B cell (primary cell): ENCODE measurements around the gene PSMC5. TPM values are rescaled to one million over a fixed set of nuclear protein-coding genes. Genes with fewer than 3 reads are reported as not detected.

Source experiments
- ATAC-seq: fragments of 200-7000 bp; cut with Tn5 transposase; one replicate; pipeline ENCODE4 v1.10.0; 2021; ENCODE audit warnings: low read depth, mild to moderate bottlenecking, moderate number of reproducible peaks, moderate library complexity
- CTCF ChIA-PET: fragments of 350-600 bp; sonication (Branson Sonifier 250); formaldehyde crosslinking; loops from one replicate; lab custom pipeline; 2021; ENCODE audit warnings: antibody characterized with exemption, inconsistent platforms; lab: Charles Lee
- POLR2A ChIA-PET: fragments of 350-600 bp; sonication (Branson Sonifier 250); formaldehyde crosslinking; loops from one replicate; lab custom pipeline; 2021; ENCODE audit warnings: antibody characterized with exemption; lab: Charles Lee
- DNase-seq: peaks from one replicate; pipeline ENCODE4 v3.0.0; 2013
- H2AFZ ChIP-seq: 2 replicates; pipeline ENCODE4 v1.6.1; 2012; ENCODE audit warnings: mild to moderate bottlenecking, low read depth, low read length; ENCODE audit not compliant: insufficient read depth, poor library complexity, severe bottlenecking
- H3K27ac ChIP-seq, 2 donors: 1 replicate in 1 of 2; 2 replicates in 1 of 2; pipeline ENCODE4 v1.5.1; 2012 to 2013; ENCODE audit warnings: low read length in 2 of 2, mild to moderate bottlenecking in 2 of 2, moderate library complexity in 1 of 2
- H3K27me3 ChIP-seq, 4 experiments: fragments of 200-600 bp in 1 of 4; sonication (generic) in 1 of 4; replicated peaks in 1 of 4; 1 replicate in 2 of 4; 2 replicates in 2 of 4; pipeline versions ENCODE4 v1.6.1 to v1.7.0; 2013 to 2016; ENCODE audit warnings: low read length in 3 of 4, mild to moderate bottlenecking in 2 of 4, mixed read lengths in 1 of 4, moderate library complexity in 1 of 4; ENCODE audit not compliant: insufficient read depth in 4 of 4, control insufficient read depth in 3 of 4; ENCODE audit errors: control extremely low read depth in 1 of 4
- H3K36me3 ChIP-seq, 2 experiments: replicated peaks in 1 of 2; 1 replicate in 1 of 2; 2 replicates in 1 of 2; pipeline versions ENCODE4 v1.6.1 to v1.7.1; 2013; ENCODE audit warnings: low read length in 1 of 2; ENCODE audit not compliant: insufficient read depth in 2 of 2, control insufficient read depth in 1 of 2; ENCODE audit errors: control extremely low read depth in 1 of 2, extremely low read depth in 1 of 2
- H3K4me1 ChIP-seq, 2 donors: fragments of 200-600 bp in 1 of 2; sonication (generic) in 1 of 2; 1 replicate in 1 of 2; 2 replicates in 1 of 2; pipeline versions ENCODE4 v1.5.1 to v1.6.1; 2013 to 2017; ENCODE audit warnings: low read length in 2 of 2; ENCODE audit not compliant: control insufficient read depth in 2 of 2, insufficient read depth in 2 of 2
- H3K4me2 ChIP-seq: replicated peaks from 2 replicates; pipeline ENCODE3; 2012; ENCODE audit warnings: mild to moderate bottlenecking, low read depth, low read length; ENCODE audit not compliant: poor library complexity, severe bottlenecking
- H3K4me3 ChIP-seq, 5 experiments: fragments of 200-600 bp in 1 of 5; sonication (generic) in 1 of 5; 1 replicate in 3 of 5; 2 replicates in 2 of 5; pipeline versions ENCODE4 v1.5.1 to v1.7.0; 2011 to 2016; ENCODE audit warnings: low read length in 4 of 5, mild to moderate bottlenecking in 4 of 5, low read depth in 2 of 5, control low read depth in 1 of 5, moderate library complexity in 1 of 5; ENCODE audit not compliant: insufficient read depth in 1 of 5; ENCODE audit errors: control extremely low read depth in 1 of 5, extremely low read depth in 1 of 5
- H3K79me2 ChIP-seq: fragments of 200-600 bp; sonication (generic); one replicate; pipeline ENCODE4 v1.6.0; 2016; ENCODE audit warnings: low read length; ENCODE audit not compliant: control insufficient read depth, insufficient read depth
- H3K9ac ChIP-seq: fragments of 200-600 bp; sonication (generic); 2 replicates; pipeline ENCODE4 v1.6.1; 2017; ENCODE audit warnings: mild to moderate bottlenecking, low read length, moderate library complexity
- H3K9me3 ChIP-seq, 3 donors: one replicate each; pipeline versions ENCODE4 v1.6.1 to v1.7.1; 2013; ENCODE audit warnings: low read length in 2 of 3; ENCODE audit not compliant: control insufficient read depth in 2 of 3, insufficient read depth in 1 of 3; ENCODE audit errors: control extremely low read depth in 1 of 3
- H4K20me1 ChIP-seq: 2 replicates; pipeline ENCODE4 v1.6.0; 2012; ENCODE audit warnings: mild to moderate bottlenecking, low read length; ENCODE audit not compliant: insufficient read depth, control insufficient read depth, poor library complexity, severe bottlenecking
- H3K27ac Mint-ChIP-seq: one replicate; pipeline ENCODE4 v1.8.0; 2021; ENCODE audit warnings: mixed read lengths
- H3K27me3 Mint-ChIP-seq: one replicate; pipeline ENCODE4 v1.8.0; 2021; ENCODE audit warnings: mixed read lengths
- H3K4me1 Mint-ChIP-seq: one replicate; pipeline ENCODE4 v1.8.0; 2021; ENCODE audit warnings: mixed read lengths
- H3K4me3 Mint-ChIP-seq: one replicate; pipeline ENCODE4 v1.8.0; 2021; ENCODE audit warnings: mixed read lengths
- H3K9me3 Mint-ChIP-seq: one replicate; pipeline ENCODE4 v1.8.0; 2022; ENCODE audit warnings: mixed read lengths; ENCODE audit not compliant: insufficient read depth
- EZH2 ChIP-seq: IDR thresholded peaks from 2 replicates; pipeline ENCODE4 v1.6.1; 2012; ENCODE audit warnings: borderline replicate concordance, low read depth, mild to moderate bottlenecking, moderate library complexity, low read length; ENCODE audit not compliant: insufficient read depth, poor library complexity, severe bottlenecking
- WGBS: methylation state at CpG from one replicate; pipeline ENCODE4 v1.1.5; 2013; ENCODE audit warnings: missing lambda C conversion rate; ENCODE audit not compliant: insufficient coverage; 5-methylcytosine and 5-hydroxymethylcytosine counted together
- intact Hi-C: fragments of 100-400 bp; cut with micrococcal nuclease; formaldehyde crosslinking; loops from one replicate; pipeline ENCODE4 v1.10.0; 2022
- polyA plus RNA-seq: library from polyadenylated mRNA; depleted of rRNA; stranded (reverse); fragments of >200 nt; gene quantifications from 2 replicates; pipeline ENCODE4 v1.2.3, GENCODE V29; 2012
- total RNA-seq, 2 donors: library from RNA; stranded (reverse); fragments of 120-200 nt in 1 of 2; gene quantifications; 1 replicate in 1 of 2; 2 replicates in 1 of 2; pipeline versions ENCODE4 v1.2.3 to v1.2.4, GENCODE V29; 2013 to 2022
- TF ChIP-seq, protein P1 (sequence below): fragments of 200-600 bp; IDR thresholded peaks from one replicate; pipeline ENCODE4 v1.8.0; 2022; ENCODE audit warnings: antibody characterized with exemption, mild to moderate bottlenecking

Gene PSMC5
- total and polyA plus RNA-seq, 2 donors (not counting 1 experiment from before 2014, with no cell fraction given): 87.1 to 104 TPM

DNA sequence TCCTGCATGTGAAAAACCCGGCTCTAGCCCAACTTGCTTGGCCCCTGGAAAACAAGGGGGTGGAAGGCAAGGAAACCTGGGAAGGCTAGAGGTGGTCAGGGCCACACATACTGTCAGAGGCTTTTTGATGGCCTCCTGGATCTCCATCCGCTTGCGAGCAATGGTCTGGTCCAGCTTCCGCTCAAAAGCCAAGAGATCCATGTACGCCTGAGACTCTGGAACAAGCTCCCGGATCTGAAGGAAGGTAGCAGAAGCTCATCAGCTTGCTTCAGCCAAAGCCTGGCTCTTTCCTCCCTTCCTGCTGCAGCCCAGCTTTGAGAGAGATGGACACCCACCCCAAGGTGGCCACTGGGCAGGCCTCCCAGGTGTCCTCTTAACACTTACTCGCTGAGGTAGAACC, 9.6 kb downstream of the PSMC5 start:
- intact Hi-C loops: loop anchor here (5.0 kb wide), 1 partner anchor 410 kb away; no protein-coding TSS in a partner anchor
- CTCF ChIA-PET: no interaction called here

DNA sequence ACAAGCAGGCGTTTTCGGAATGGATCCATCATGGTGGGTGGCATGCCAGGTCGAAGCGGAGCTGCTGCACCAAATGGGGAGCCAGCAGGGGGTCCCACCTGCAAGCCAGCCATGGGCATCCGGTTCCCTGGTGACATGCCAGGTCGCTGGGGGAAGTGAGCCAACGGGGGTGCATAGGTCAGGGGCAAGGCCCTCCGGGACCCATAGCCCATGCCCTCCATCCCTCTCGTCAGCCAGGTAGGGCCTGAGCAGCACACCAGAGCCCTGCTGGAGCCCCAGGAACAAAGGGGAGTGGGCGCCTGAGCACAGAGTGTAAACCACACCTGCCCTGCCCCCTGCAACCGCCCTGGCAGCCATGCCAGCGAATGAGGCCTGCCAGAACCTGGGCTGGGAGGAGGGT, 10.2 kb downstream of the PSMC5 start:
- no peaks in the 10 kb centered on the region for H3K9me3 ChIP-seq
- H3K27ac ChIP-seq: no peak overlapping the region
- TF ChIP-seq, protein P1, sequence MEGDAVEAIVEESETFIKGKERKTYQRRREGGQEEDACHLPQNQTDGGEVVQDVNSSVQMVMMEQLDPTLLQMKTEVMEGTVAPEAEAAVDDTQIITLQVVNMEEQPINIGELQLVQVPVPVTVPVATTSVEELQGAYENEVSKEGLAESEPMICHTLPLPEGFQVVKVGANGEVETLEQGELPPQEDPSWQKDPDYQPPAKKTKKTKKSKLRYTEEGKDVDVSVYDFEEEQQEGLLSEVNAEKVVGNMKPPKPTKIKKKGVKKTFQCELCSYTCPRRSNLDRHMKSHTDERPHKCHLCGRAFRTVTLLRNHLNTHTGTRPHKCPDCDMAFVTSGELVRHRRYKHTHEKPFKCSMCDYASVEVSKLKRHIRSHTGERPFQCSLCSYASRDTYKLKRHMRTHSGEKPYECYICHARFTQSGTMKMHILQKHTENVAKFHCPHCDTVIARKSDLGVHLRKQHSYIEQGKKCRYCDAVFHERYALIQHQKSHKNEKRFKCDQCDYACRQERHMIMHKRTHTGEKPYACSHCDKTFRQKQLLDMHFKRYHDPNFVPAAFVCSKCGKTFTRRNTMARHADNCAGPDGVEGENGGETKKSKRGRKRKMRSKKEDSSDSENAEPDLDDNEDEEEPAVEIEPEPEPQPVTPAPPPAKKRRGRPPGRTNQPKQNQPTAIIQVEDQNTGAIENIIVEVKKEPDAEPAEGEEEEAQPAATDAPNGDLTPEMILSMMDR: no peak
- TF ChIP-seq EZH2: no peak
- H3K4me2 ChIP-seq: no peak overlapping the region
- H3K4me1 Mint-ChIP-seq: peaks cover 47% of the 10 kb centered on the region
- intact Hi-C loops: loop anchor here (5.0 kb wide), 1 partner anchor 410 kb away; no protein-coding TSS in a partner anchor
- DNase-seq (no peak), ATAC-seq (no peak)
- H3K79me2 ChIP-seq: peaks cover 67% of the 10 kb centered on the region
- no peak overlapping the region for H3K9ac ChIP-seq
- no peak overlapping the region for H3K4me3 ChIP-seq
- H2AFZ ChIP-seq: no peak overlapping the region
- POLR2A ChIA-PET: interaction anchor here (0.5 kb wide), 1 partner anchor 15 kb away, joined by 9 read pairs; no protein-coding TSS in a partner anchor
- H3K27me3 Mint-ChIP-seq: no peaks in the 10 kb centered on the region
- peaks cover 39 to 51% of the 10 kb centered on the region in 2 donors for H3K4me1 ChIP-seq
- WGBS: 93% methylated on average over 12 of the region's 12 CpGs
- CTCF ChIA-PET: interaction anchor here (0.6 to 2.2 kb wide), 3 partner anchors 9 to 27 kb away, joined by 3 to 15 read pairs (median 9); no protein-coding TSS in a partner anchor
- no peak overlapping the region for H3K27ac Mint-ChIP-seq
- peaks cover 72% of the 10 kb centered on the region for H4K20me1 ChIP-seq
- H3K4me3 Mint-ChIP-seq: no peak overlapping the region
- H3K27me3 ChIP-seq: no peaks in the 10 kb centered on the region
- no peaks in the 10 kb centered on the region for H3K9me3 Mint-ChIP-seq
- peaks cover 2 to 52% of the 10 kb centered on the region in 2 experiments for H3K36me3 ChIP-seq

More for the DNA sequence above, 9.6 kb downstream of the PSMC5 start:
- H3K27ac Mint-ChIP-seq: no peak overlapping the region
- TF ChIP-seq EZH2: no peak
- TF ChIP-seq, protein P1: no peak
- DNase-seq (no peak), ATAC-seq (no peak)
- Histone ChIP-seq H3K79me2 (peaks cover 61% of the 10 kb centered on the region), H3K36me3 (peaks cover 2 to 59% of the 10 kb centered on the region in 2 experiments), H3K9me3 (no peaks in the 10 kb centered on the region), H3K27ac (no peak overlapping the region), H3K9ac (no peak overlapping the region), H3K4me2 (no peak overlapping the region), H2AFZ (no peak overlapping the region), H3K4me3 (no peak overlapping the region), H4K20me1 (peaks cover 66% of the 10 kb centered on the region), H3K27me3 (no peaks in the 10 kb centered on the region), H3K4me1 (peaks cover 39 to 48% of the 10 kb centered on the region in 2 donors)
- WGBS: 97% methylated on average over 7 of the region's 7 CpGs
- no peak overlapping the region for H3K4me3 Mint-ChIP-seq
- POLR2A ChIA-PET: no interaction called here
- H3K27me3 Mint-ChIP-seq: no peaks in the 10 kb centered on the region
- H3K4me1 Mint-ChIP-seq: peaks cover 45% of the 10 kb centered on the region
- H3K9me3 Mint-ChIP-seq: no peaks in the 10 kb centered on the region
